Measurements from ENCODE around the gene OR2V1. TPM values are rescaled to one million over a fixed set of nuclear protein-coding genes. Genes with fewer than 3 reads are reported as not detected.

Gene OR2V1
- total and polyA plus RNA-seq, 2 of the 13 experiments (the other 11 are each of a cell fraction or from before 2014, with no cell fraction given), result not detected

DNA sequence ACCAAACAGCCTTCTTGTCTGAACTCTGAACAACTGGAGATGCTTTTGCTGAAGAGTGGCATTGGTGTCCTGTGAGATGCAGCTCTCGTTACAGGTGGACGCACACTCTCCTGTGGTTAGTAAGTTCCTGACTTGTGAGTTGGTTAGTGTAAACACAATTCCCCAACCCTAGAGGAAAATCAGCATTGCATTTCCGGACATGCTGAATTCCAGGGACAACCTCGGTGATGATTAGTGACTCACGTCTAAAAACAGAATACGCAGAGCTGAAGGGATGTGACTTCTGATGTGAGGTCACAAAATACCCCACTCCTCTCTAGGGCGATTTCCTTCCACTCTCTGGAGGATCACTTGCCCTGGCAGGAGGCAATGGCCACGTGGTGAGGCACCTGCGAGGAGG is 21.4 kb upstream of the OR2V1 start:
- Histone ChIP-seq H3K9ac (ENCODE audit: insufficient read depth, low read depth, low read length) (no peak overlapping the region), H3K4me1 (ENCODE audit: insufficient read depth, low read length) (no peaks in the 10 kb centered on the region), H3K27ac (ENCODE audit: extremely low read length, insufficient read depth, low read length) (no peak overlapping the region), H3K27me3 (ENCODE audit: control insufficient read depth in 1 of 2, insufficient read depth in 2 of 2, low read length in 2 of 2) (peaks cover 12 to 74% of the 10 kb centered on the region in 2 experiments; a peak in 4 of 5 replicates), H2AFZ (ENCODE audit: low read length) (no peak overlapping the region), H3K4me2 (ENCODE audit: low read depth, low read length) (no peak overlapping the region), H4K20me1 (ENCODE audit: insufficient read depth, low read length) (no peaks in the 10 kb centered on the region), H3K4me3 (replicated peaks in 1 of 3; ENCODE audit: insufficient read depth in 1 of 3, low read depth in 2 of 3, low read length in 3 of 3) (no peak overlapping the region), H3K79me2 (ENCODE audit: insufficient read depth, low read length) (no peaks in the 10 kb centered on the region), H3K36me3 (replicated peaks in 1 of 2; ENCODE audit: control insufficient read depth in 1 of 2, insufficient read depth in 2 of 2, low read length in 2 of 2) (no peaks in the 10 kb centered on the region), H3K9me3 (ENCODE audit: low read length) (no peaks in the 10 kb centered on the region)
- BruUV-seq (replicated peaks), result no TSS peak
- in situ Hi-C loops (cut with HindIII; ENCODE audit: extremely low pct_ligation_motif_present, low pct_unique_long_range_greater_than_20kb), result loop anchor here (10.0 kb wide), 1 partner anchor 368 kb away; no protein-coding TSS in a partner anchor
- WGBS (ENCODE audit: low lambda C conversion rate), result 3% methylated on average over 8 of the region's 9 CpGs
- ChIA-PET POLR2A (no interaction called here), CTCF (ENCODE audit: low intra/inter-chr PET ratio, low total read pairs) (no interaction called here)
- ATAC-seq, result no peak
- TF ChIP-seq POLR2AphosphoS2 (IDR thresholded peaks at IDR 0.05; ENCODE audit: low read depth, low read length) (no peak), FOSL2 (CRISPR knock-in tag; IDR thresholded peaks at IDR 0.05) (peak; percentile 66), CREB1 (IDR thresholded peaks at IDR 0.05) (peak; percentile 51; the same call in 1 of the 2 replicates), CREB1 (CRISPR knock-in tag; IDR thresholded peaks at IDR 0.05) (no peak), ZBTB21 (CRISPR knock-in tag; IDR thresholded peaks at IDR 0.05) (peak; percentile 73), ETV5 (CRISPR knock-in tag; IDR thresholded peaks at IDR 0.05; ENCODE audit: borderline replicate concordance) (peak; percentile 11; the same call in 1 of the 2 replicates)
- TF ChIP-seq, protein P1, sequence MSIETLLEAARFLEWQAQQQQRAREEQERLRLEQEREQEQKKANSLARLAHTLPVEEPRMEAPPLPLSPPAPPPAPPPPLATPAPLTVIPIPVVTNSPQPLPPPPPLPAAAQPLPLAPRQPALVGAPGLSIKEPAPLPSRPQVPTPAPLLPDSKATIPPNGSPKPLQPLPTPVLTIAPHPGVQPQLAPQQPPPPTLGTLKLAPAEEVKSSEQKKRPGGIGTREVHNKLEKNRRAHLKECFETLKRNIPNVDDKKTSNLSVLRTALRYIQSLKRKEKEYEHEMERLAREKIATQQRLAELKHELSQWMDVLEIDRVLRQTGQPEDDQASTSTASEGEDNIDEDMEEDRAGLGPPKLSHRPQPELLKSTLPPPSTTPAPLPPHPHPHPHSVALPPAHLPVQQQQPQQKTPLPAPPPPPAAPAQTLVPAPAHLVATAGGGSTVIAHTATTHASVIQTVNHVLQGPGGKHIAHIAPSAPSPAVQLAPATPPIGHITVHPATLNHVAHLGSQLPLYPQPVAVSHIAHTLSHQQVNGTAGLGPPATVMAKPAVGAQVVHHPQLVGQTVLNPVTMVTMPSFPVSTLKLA (IDR thresholded peaks at IDR 0.05), result 0 out of 2 replicates have a peak, but pooled peaks have one; percentile 3
- TF ChIP-seq, protein P2, sequence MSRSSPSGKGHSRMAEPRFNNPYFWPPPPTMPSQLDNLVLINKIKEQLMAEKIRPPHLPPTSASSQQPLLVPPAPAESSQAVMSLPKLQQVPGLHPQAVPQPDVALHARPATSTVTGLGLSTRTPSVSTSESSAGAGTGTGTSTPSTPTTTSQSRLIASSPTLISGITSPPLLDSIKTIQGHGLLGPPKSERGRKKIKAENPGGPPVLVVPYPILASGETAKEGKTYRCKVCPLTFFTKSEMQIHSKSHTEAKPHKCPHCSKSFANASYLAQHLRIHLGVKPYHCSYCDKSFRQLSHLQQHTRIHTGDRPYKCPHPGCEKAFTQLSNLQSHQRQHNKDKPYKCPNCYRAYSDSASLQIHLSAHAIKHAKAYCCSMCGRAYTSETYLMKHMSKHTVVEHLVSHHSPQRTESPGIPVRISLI (CRISPR knock-in tag; IDR thresholded peaks at IDR 0.05; ENCODE audit: borderline replicate concordance), result no peak
- DNase-seq (ENCODE audit: low spot score), result peak; percentile 44
- FAIRE-seq, result no peak
- intact Hi-C loops (cut with micrococcal nuclease; ENCODE audit: unreplicated experiment), result loop anchor here (10.0 kb wide), 1 partner anchor 288 kb away; the partner anchor contains the start of gene ZFP62
